ENCODE measurements around the gene NFKBIE. TPM values are rescaled to one million over a fixed set of nuclear protein-coding genes. Genes with fewer than 3 reads are reported as not detected.
A peak's percentile ranks its signal among the peaks of the same experiment; 100 is the strongest.

NFKBIE gene
- total RNA-seq, 2 experiments from 2014 or later = 13.3 to 17.9 TPM

DNA sequence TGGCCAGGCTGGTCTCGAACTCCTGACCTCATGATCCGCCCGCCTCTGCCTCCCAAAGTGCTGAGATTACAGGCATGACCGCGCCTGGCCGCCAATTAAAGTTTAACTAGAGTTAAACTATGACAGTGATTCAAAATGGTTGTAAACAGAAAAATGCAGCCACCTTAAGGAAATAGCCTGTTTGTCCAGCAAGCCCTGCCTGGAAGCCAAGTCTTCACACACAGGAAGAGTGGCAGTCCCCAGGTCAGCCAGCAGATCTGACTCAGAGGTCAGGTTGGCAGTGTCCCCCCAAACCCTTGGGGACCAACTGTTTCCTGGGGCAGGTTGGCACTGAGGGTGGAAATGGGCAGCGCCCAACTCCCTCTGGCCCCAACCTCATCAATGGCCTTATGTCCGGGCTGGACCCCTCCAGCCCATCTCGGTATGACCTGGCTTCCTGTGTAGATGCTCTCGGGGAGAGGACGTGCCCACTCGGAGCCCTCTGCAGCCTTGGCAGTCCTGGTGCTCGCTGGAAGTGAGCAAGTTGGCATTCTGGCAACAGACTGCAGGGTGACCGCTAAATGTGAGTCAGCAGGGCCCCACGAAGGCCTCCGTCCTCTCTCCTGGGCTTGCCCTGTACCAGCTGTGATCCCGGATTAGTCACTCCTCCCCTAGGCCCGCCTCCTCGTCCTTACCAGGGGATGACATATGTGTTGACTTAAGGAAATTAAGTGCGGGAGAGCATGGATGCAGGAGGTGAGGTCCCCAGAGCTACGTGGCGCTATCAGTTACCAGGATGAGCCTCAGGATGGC lies 28.1 kb downstream of the NFKBIE start:
- H3K9me3 Mint-ChIP-seq = no peaks in the 10 kb centered on the region
- peak; percentile 85 for DNase-seq
- no peaks in the 10 kb centered on the region for H3K27me3 Mint-ChIP-seq
- peak; percentile 85 for ATAC-seq
- intact Hi-C loops (cut with micrococcal nuclease) = loop anchor here (5.0 to 10.0 kb wide), 2 partner anchors 65 to 132 kb away; no protein-coding TSS in a partner anchor
- H3K36me3 Mint-ChIP-seq (ENCODE audit: low read depth) = peaks cover 16% of the 10 kb centered on the region
- TF ChIP-seq, protein P1, sequence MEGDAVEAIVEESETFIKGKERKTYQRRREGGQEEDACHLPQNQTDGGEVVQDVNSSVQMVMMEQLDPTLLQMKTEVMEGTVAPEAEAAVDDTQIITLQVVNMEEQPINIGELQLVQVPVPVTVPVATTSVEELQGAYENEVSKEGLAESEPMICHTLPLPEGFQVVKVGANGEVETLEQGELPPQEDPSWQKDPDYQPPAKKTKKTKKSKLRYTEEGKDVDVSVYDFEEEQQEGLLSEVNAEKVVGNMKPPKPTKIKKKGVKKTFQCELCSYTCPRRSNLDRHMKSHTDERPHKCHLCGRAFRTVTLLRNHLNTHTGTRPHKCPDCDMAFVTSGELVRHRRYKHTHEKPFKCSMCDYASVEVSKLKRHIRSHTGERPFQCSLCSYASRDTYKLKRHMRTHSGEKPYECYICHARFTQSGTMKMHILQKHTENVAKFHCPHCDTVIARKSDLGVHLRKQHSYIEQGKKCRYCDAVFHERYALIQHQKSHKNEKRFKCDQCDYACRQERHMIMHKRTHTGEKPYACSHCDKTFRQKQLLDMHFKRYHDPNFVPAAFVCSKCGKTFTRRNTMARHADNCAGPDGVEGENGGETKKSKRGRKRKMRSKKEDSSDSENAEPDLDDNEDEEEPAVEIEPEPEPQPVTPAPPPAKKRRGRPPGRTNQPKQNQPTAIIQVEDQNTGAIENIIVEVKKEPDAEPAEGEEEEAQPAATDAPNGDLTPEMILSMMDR (IDR thresholded peaks at IDR 0.05) = no peak
- H3K27ac Mint-ChIP-seq = peak overlapping the region; percentile 93
- H3K4me3 Mint-ChIP-seq = peak overlapping the region; percentile 76
- ChIA-PET POLR2A (interaction anchor here (1.0 to 5.6 kb wide), 8 partner anchors 8 to 509 kb away, joined by 3 to 54 read pairs (median 5); partner anchors contain the start of genes HSP90AB1 and SLC29A1), CTCF (interaction anchor here (0.6 to 5.5 kb wide), 18 partner anchors 9 to 142 kb away, joined by 3 to 38 read pairs (median 4); partner anchors contain the start of genes HSP90AB1, MYMX and SLC29A1)
- peaks cover 21% of the 10 kb centered on the region for H3K4me1 Mint-ChIP-seq (ENCODE audit: low read depth)

DNA sequence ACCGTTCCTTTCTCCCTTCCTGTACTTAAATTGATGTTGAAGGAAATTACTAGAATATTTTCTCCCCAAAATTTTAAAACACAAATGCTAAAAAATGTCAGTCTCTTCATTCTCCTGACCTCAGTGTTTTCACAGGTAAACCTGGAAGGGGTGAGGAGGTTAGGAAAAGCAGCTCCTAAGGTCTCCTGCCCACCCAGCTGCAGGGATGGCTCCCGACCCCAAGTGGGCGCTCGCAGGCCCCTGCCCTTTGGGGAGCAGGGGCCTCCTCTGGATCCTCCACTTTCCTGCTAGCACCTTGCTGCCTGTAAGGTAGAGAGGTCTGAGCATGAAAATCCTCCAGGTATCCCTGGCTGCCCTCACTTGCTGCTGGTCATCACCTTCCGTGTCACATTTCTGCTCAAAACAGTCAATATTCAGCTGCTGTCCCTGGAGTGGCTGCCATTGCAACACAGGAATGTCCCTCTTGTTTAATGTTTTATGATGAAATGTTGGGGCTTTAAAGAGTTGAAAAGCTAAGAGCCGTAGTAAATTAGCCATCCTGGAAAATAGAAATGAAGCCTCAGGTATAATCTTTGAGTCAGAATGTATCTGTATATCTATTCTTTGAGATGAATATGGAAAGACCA lies 29.3 kb downstream of the NFKBIE start:
- CTCF ChIA-PET = interaction anchor here (0.7 to 5.5 kb wide), 12 partner anchors 10 to 138 kb away, joined by 3 to 52 read pairs (median 6); partner anchors contain the start of genes HSP90AB1 and SLC29A1
- intact Hi-C loops (cut with micrococcal nuclease) = loop anchor here (5.0 to 10.0 kb wide), 2 partner anchors 64 to 131 kb away; no protein-coding TSS in a partner anchor
- no peak overlapping the region for H3K4me3 Mint-ChIP-seq
- TF ChIP-seq, protein P1 (IDR thresholded peaks at IDR 0.05) = no peak
- no peaks in the 10 kb centered on the region for H3K27me3 Mint-ChIP-seq
- POLR2A ChIA-PET = interaction anchor here (1.0 to 7.6 kb wide), 4 partner anchors 9 to 61 kb away, joined by 3 to 64 read pairs (median 29); partner anchors contain the start of genes HSP90AB1 and SLC29A1
- no peaks in the 10 kb centered on the region for H3K9me3 Mint-ChIP-seq
- no peak for DNase-seq
- no peak overlapping the region for H3K27ac Mint-ChIP-seq
- H3K4me1 Mint-ChIP-seq (ENCODE audit: low read depth) = peaks cover 21% of the 10 kb centered on the region
- ATAC-seq = no peak
- peaks cover 24% of the 10 kb centered on the region for H3K36me3 Mint-ChIP-seq (ENCODE audit: low read depth)

DNA sequence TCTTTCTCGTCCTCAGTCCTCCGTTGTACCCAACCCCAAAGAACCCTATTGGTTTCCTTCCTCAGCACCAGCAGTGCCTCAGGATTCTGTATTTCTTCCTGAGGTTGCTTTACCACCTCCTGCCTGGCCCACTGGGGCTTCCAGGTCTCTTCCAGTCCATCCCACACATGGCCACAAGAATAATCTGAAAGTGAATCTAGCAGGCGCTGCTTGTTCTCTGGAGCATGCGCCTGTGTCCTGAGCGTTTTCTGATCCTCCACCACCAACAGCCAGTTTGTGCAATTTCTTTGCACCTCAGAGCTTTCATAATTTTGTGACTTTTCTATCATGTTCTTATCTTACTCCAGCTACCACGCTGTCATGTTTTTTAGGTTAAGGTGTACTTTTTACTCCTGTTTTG lies 30.1 kb downstream of the NFKBIE start:
- no peaks in the 10 kb centered on the region for H3K27me3 Mint-ChIP-seq
- peaks cover 31% of the 10 kb centered on the region for H3K36me3 Mint-ChIP-seq (ENCODE audit: low read depth)
- ChIA-PET POLR2A (interaction anchor here (1.3 to 7.6 kb wide), 5 partner anchors 8 to 81 kb away, joined by 3 to 64 read pairs (median 5); partner anchors contain the start of genes HSP90AB1 and SLC29A1), CTCF (interaction anchor here (0.9 to 5.5 kb wide), 15 partner anchors 11 to 140 kb away, joined by 3 to 52 read pairs (median 5); partner anchors contain the start of genes HSP90AB1, SLC29A1 and SLC35B2)
- no peaks in the 10 kb centered on the region for H3K9me3 Mint-ChIP-seq
- TF ChIP-seq, protein P1 (IDR thresholded peaks at IDR 0.05) = no peak
- intact Hi-C loops (cut with micrococcal nuclease) = loop anchor here (5.0 to 10.0 kb wide), 2 partner anchors 63 to 130 kb away; no protein-coding TSS in a partner anchor
- DNase-seq = no peak
- H3K4me3 Mint-ChIP-seq = no peak overlapping the region
- H3K27ac Mint-ChIP-seq = no peak overlapping the region
- ATAC-seq = no peak
- H3K4me1 Mint-ChIP-seq (ENCODE audit: low read depth) = peaks cover 21% of the 10 kb centered on the region

DNA sequence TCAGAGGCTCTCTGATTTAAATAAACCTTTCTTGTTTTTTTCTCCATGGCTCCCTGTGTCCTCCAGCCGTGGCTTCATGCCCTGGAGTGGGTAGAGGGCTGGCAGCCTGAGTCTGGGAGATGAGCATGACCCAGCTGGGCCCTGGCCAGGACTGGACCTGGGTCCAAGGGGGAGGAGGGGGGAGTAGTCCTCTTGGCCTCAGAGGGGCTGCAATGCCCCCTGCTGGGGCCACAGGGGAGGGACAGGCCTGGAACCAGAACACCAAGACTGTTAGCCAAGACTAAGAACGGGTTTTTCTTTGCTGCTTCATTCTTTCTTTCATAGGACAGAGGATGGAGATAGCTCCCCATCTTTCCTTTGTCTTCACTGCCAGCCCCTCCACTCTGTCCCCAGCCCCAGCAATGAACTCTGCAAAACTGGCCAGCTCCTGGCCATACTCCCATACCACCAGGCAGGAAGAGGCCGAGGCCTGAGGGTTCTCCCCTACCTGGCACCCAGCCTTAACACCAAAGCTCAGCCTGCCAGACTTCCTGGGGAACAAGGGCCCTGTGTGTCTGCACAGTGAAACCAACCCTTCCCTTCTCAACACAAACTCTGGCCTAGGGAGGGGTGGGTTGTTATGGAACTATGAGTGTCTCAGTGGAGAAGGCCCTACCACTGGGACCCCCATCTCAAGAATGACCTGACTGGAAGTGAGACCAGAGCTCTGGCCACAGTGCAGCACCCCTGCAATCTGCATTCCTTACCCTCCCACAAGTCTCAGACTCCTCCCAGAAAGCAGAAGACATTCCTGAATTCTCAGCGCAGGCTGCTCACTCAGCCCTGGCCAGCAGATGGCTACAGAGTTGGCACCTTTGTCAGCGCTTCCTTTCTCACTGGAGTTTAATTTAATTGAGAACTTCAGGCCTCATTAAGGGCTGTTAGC lies 31.0 kb downstream of the NFKBIE start:
- DNase-seq (peak; percentile 51), ATAC-seq (peak; percentile 25)
- no peak overlapping the region for H3K4me3 Mint-ChIP-seq
- TF ChIP-seq, protein P1 (IDR thresholded peaks at IDR 0.05) = peak; percentile 73
- intact Hi-C loops (cut with micrococcal nuclease) = loop anchor here (5.0 to 10.0 kb wide), 2 partner anchors 62 to 130 kb away; no protein-coding TSS in a partner anchor
- H3K36me3 Mint-ChIP-seq (ENCODE audit: low read depth) = peaks cover 38% of the 10 kb centered on the region
- ChIA-PET POLR2A (interaction anchor here (1.0 to 7.6 kb wide), 5 partner anchors 8 to 80 kb away, joined by 3 to 64 read pairs (median 6); partner anchors contain the start of genes HSP90AB1 and SLC29A1), CTCF (interaction anchor here (0.6 to 5.5 kb wide), 17 partner anchors 8 to 139 kb away, joined by 3 to 52 read pairs (median 4); partner anchors contain the start of genes HSP90AB1, SLC29A1 and SLC35B2)
- H3K4me1 Mint-ChIP-seq (ENCODE audit: low read depth) = peaks cover 20% of the 10 kb centered on the region
- H3K9me3 Mint-ChIP-seq = no peaks in the 10 kb centered on the region
- H3K27ac Mint-ChIP-seq = no peak overlapping the region
- H3K27me3 Mint-ChIP-seq = no peaks in the 10 kb centered on the region

Data from activated CD8-positive, alpha-beta T cell treated with anti-CD3 and anti-CD28 coated beads for 36 hours (primary cell).